Activated T-cell treated with anti-CD3 and anti-CD28 coated beads, Interleukin-2, amount 50 U/mL, for 72 hours (primary cell): ENCODE measurements around the gene GBX1. TPM values are rescaled to one million over a fixed set of nuclear protein-coding genes. Genes with fewer than 3 reads are reported as not detected.
A peak's percentile ranks its signal among the peaks of the same experiment; 100 is the strongest.

ENCODE experiments used
- ATAC-seq, 2 donors: fragments of 150-1000 bp; cut with Tn5 transposase; replicated peaks in 1 of 2; 2 replicates each; pipeline ENCODE4 v1.10.0; 2021; ENCODE audit warnings: moderate library complexity in 2 of 2, mild to moderate bottlenecking in 1 of 2
- DNase-seq, 2 donors: peaks; one replicate each; pipeline ENCODE4 v3.0.0; 2021 to 2022; ENCODE audit warnings: mixed read lengths in 1 of 2
- H3K27ac Mint-ChIP-seq: one replicate; pipeline ENCODE4 v1.8.0; 2022; ENCODE audit warnings: mild to moderate bottlenecking, moderate library complexity, mixed read lengths
- H3K27me3 Mint-ChIP-seq: one replicate; pipeline ENCODE4 v1.8.0; 2022; ENCODE audit warnings: low read depth, mixed read lengths
- H3K36me3 Mint-ChIP-seq, 2 donors: one replicate each; pipeline ENCODE4 v1.8.0; 2022; ENCODE audit warnings: mixed read lengths in 2 of 2, mild to moderate bottlenecking in 1 of 2; ENCODE audit not compliant: insufficient read depth in 2 of 2
- H3K4me1 Mint-ChIP-seq: one replicate; pipeline ENCODE4 v1.8.0; 2022; ENCODE audit warnings: low read depth, mixed read lengths
- H3K4me3 Mint-ChIP-seq, 2 donors: one replicate each; pipeline ENCODE4 v1.8.0; 2022; ENCODE audit warnings: mild to moderate bottlenecking in 2 of 2, mixed read lengths in 2 of 2, moderate library complexity in 2 of 2
- H3K9me3 Mint-ChIP-seq, 2 donors: one replicate each; pipeline ENCODE4 v1.8.0; 2022; ENCODE audit warnings: mixed read lengths in 2 of 2
- total RNA-seq, 2 donors: library from RNA; stranded (reverse); gene quantifications; one replicate each; pipeline ENCODE4 v1.2.3, GENCODE V29; 2022

Gene GBX1
- total RNA-seq: not detected

DNA sequence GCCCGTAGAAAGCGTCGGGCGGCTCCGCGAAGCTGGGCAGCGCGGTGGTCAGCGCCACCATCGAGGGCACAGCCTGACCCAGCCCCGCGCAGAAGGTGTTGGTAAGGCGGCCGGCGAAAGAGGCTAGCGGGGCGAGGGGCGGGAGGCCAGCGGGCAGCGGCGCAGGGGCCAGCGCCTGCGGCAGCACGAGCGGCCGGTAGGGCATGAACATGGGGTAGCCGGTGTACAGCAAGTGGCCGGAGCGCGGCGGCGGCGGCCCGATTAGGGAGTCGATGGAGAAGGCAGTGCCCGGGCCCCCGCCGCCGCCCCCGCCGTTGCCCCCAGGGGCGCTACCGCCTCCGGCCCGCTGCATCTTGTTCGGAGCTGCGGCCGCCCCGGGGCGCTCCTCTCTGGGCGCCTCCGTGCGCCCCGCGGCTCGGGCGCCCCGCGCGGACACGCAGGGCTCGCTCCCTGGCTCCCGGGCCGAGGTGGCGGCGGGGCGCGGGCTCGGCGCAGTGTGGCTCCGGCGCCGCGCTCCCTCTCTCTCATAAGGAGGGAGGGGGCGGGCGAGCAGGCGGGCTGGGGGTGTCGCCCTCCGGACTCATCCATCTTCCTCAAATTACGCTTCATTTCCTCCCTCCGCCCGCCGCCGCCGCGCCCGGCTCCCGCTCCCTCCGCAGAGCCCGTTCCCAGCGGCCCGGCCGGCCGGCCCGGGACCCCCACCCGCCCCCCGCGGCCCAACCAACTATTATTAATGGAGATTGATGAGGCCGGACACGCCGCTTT lies at the start of gene GBX1:
Gene GBX1, minus strand, starts transcription at position 498 of the 765 bp plus-strand sequence. Its CDS starts 146 bp downstream, at position 352.
- Mint-ChIP-seq H3K27ac (no peak within 1 kb of the TSS), H3K4me3 (peak within 1 kb of the TSS; percentile 68 to 80), H3K27me3 (peaks cover 44% of the 10 kb centered on the region), H3K9me3 (no peaks in the 10 kb centered on the region), H3K4me1 (peaks cover 7% of the 10 kb centered on the region), H3K36me3 (no peaks in the 10 kb centered on the region)
- DNase-seq: peak; percentile 24 to 25
- peak; percentile 51 to 65 for ATAC-seq

DNA sequence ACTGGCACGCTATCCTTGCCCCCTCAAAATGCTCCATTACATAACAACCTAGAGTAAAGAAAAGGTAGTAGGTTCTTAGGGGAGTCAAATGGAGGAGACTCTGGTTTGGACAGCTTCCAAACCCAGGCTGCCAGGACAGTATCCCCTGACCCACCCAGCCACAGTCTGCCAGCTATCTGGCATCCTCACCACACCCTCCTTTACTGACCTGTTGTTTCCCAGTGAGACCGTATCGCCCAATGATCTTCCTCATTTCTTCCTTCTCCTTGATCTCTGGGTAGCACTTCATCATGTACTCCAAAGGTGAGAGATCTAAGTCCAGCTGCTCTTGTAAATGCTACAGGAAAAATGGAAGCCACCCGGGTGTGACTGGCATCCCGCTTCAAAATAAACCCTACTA lies 47.9 kb upstream of the GBX1 start:
- Mint-ChIP-seq H3K4me3 (no peak overlapping the region), H3K4me1 (peaks cover 6% of the 10 kb centered on the region), H3K27ac (no peak overlapping the region), H3K36me3 (peaks cover 10 to 31% of the 10 kb centered on the region in 2 donors), H3K27me3 (no peaks in the 10 kb centered on the region), H3K9me3 (no peaks in the 10 kb centered on the region)
- DNase-seq: no peak
- ATAC-seq: no peak

- H3K9me3 Mint-ChIP-seq: no peaks in the 10 kb centered on the region
- no peak for ATAC-seq
- no peak overlapping the region for H3K27ac Mint-ChIP-seq
- H3K27me3 Mint-ChIP-seq: no peaks in the 10 kb centered on the region
- no peak for DNase-seq
- no peak overlapping the region for H3K4me3 Mint-ChIP-seq
- peaks cover 2% of the 10 kb centered on the region for H3K4me1 Mint-ChIP-seq
- H3K36me3 Mint-ChIP-seq: peaks cover 8 to 24% of the 10 kb centered on the region in 2 donors
Measured at GRCh38 chr7:151213826-151214225, 46.3 kb upstream of the GBX1 start.

DNA sequence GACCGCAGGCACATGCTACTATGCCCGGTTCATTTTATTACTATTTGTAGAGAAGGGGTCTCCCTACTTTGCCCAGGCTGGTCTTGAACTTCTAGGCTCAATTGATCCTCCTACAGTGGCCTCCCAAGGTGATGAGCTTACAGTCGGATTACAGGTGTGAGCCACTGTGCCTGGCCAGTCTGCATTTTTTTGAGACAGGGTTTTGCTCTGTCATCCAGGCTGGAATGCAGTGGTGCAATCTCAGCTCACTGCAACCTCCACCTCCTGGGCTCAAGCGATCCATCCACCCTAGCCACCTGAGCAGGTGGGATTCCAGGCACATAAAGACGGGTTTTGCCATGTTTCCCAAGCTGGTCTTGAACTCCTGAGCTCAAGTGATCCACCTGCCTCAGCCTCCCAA lies 45.1 kb upstream of the GBX1 start:
- Mint-ChIP-seq H3K4me3 (no peak overlapping the region), H3K27me3 (no peaks in the 10 kb centered on the region), H3K27ac (no peak overlapping the region), H3K9me3 (no peaks in the 10 kb centered on the region), H3K36me3 (peaks cover 1 to 12% of the 10 kb centered on the region in 2 donors), H3K4me1 (peaks cover 8% of the 10 kb centered on the region)
- ATAC-seq (no peak), DNase-seq (no peak)

GRCh38 chr7:151211155-151211772 lies 43.8 kb upstream of the GBX1 start:
- Mint-ChIP-seq H3K9me3 (no peaks in the 10 kb centered on the region), H3K27ac (no peak overlapping the region), H3K27me3 (no peaks in the 10 kb centered on the region), H3K4me3 (no peak overlapping the region), H3K4me1 (peaks cover 19% of the 10 kb centered on the region), H3K36me3 (peaks cover 1 to 11% of the 10 kb centered on the region in 2 donors)
- DNase-seq (no peak), ATAC-seq (no peak)

DNA sequence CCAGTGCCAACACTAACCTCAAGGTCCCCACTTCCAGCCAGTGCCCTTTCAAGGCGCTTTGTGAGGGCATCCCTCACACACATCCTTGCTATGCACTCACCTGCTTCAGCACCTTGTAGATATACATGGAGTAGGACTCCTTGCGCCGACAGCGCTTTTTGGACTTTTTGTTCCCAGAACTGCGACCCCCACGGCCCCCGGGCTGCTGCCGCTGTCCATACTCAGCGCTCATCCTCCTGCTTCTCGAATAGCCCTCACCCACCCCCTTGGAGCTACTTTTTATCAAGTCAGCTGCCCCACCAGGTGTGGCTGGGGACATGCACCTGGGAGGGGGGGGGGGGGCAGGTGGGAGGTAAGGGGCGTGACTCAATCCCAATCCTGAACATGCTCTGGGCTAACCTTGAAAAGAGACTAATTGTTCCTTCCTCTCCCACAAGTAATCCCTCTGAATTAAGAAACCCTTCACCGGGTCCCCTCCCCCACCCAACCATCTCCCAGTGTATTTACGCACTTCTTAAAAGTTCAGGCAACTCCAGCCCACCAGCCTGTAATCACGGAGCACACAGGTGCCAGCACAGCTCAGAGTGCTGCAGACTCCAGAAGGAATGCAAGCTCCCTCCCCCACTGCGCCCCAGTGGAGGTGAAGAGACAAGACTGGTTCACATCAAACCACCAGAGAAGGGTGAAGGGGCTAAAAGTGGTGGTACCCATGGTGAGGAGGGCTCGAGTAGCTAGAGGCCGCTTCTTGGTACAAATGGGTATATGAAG lies 42.8 kb upstream of the GBX1 start, which contains the start of gene H2BK1:
Gene H2BK1, minus strand, starts transcription at position 402 of the 768 bp plus-strand sequence. Its CDS starts 170 bp downstream, at position 232.
- peaks cover 1 to 5% of the 10 kb centered on the region in 2 donors for H3K36me3 Mint-ChIP-seq
- DNase-seq (no peak), ATAC-seq (no peak)
- H3K4me3 Mint-ChIP-seq: no peak within 1 kb of the TSS
- H3K9me3 Mint-ChIP-seq: no peaks in the 10 kb centered on the region
- peaks cover 19% of the 10 kb centered on the region for H3K4me1 Mint-ChIP-seq
- peaks cover 7% of the 10 kb centered on the region for H3K27me3 Mint-ChIP-seq
- H3K27ac Mint-ChIP-seq: no peak within 1 kb of the TSS

GRCh38 chr7:151209588-151209987 lies 42.1 kb upstream of the GBX1 start:
- H3K36me3 Mint-ChIP-seq: peaks cover 0 to 1% of the 10 kb centered on the region in 2 donors
- H3K27ac Mint-ChIP-seq: no peak overlapping the region
- peaks cover 14% of the 10 kb centered on the region for H3K27me3 Mint-ChIP-seq
- peaks cover 19% of the 10 kb centered on the region for H3K4me1 Mint-ChIP-seq
- no peak overlapping the region for H3K4me3 Mint-ChIP-seq
- ATAC-seq: no peak
- H3K9me3 Mint-ChIP-seq: no peaks in the 10 kb centered on the region
- no peak for DNase-seq

GRCh38 chr7:151208253-151208862 lies 40.9 kb upstream of the GBX1 start:
- ATAC-seq (no peak), DNase-seq (no peak)
- Mint-ChIP-seq H3K27ac (no peak overlapping the region), H3K4me1 (peaks cover 19% of the 10 kb centered on the region), H3K27me3 (peaks cover 15% of the 10 kb centered on the region), H3K4me3 (no peak overlapping the region), H3K9me3 (no peaks in the 10 kb centered on the region), H3K36me3 (peaks cover 0 to 1% of the 10 kb centered on the region in 2 donors)

DNA sequence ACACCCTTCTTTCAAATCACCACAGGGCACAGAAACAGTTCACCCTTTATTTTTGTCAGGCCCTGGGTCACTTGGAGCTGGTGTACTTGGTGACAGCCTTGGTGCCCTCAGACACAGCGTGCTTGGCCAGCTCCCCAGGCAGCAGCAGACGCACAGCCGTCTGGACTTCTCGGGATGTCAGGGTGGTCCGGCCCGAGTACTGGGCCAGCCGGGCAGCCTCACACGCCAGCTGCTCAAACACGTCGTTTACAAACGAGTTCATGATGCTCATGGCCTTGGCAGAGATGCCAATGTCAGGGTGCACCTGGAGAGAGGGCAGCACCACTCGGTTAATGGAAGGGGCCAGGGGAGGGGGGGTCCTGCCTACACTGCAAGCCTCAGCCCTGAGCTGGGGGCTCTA lies 40.3 kb upstream of the GBX1 start:
- no peaks in the 10 kb centered on the region for H3K36me3 Mint-ChIP-seq
- ATAC-seq: peak in 1 of 2 donors; percentile 7
- no peak overlapping the region for H3K27ac Mint-ChIP-seq
- peaks cover 15% of the 10 kb centered on the region for H3K27me3 Mint-ChIP-seq
- H3K4me3 Mint-ChIP-seq: no peak overlapping the region
- H3K9me3 Mint-ChIP-seq: no peaks in the 10 kb centered on the region
- H3K4me1 Mint-ChIP-seq: peaks cover 19% of the 10 kb centered on the region
- DNase-seq: no peak

DNA sequence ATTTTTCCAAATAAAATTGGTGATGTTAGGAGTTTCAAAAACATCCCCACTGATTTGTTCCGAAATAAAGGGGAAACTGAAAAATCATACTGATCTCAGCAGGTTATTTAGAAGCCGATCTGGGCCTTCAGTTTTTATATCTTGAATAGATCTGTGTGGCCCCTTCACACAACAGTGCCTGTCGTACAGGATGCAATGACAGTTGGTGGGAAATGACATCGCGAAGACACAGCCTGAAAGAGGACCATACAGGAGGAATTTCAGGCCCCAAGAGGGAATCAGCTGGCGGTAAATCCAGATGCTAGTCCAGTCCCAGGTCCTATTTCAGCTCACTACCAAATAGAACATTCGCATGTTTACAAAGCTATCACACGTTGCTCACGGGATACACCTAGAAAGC lies 39.8 kb upstream of the GBX1 start:
- Mint-ChIP-seq H3K27ac (no peak overlapping the region), H3K4me1 (peaks cover 19% of the 10 kb centered on the region), H3K36me3 (no peaks in the 10 kb centered on the region), H3K9me3 (no peaks in the 10 kb centered on the region), H3K4me3 (no peak overlapping the region), H3K27me3 (peaks cover 15% of the 10 kb centered on the region)
- ATAC-seq: peak in 1 of 2 donors; percentile 35
- no peak for DNase-seq

DNA sequence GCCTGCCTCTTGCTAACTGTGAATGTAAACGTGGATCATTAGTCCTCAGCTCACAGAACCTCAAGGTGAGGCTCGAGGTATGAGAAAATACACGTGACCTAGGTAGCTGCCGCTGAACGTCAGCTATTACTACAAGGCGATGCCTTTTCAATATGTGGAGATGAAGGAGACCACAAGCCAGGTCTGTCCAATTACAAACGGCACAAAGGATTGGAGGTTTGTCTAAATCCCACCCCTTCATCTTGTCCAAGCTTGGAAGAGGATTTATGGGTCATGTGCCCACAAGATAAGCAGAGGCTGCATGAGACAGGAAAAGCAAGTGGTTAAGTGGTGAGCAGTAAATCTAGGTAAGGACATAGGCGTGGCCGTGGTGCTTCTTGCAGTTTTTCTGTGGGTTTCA lies 39.4 kb upstream of the GBX1 start:
- Mint-ChIP-seq H3K4me3 (no peak overlapping the region), H3K27me3 (peaks cover 15% of the 10 kb centered on the region), H3K36me3 (no peaks in the 10 kb centered on the region), H3K9me3 (no peaks in the 10 kb centered on the region), H3K4me1 (peaks cover 19% of the 10 kb centered on the region), H3K27ac (no peak overlapping the region)
- DNase-seq (no peak), ATAC-seq (peak in 1 of 2 donors; percentile 39)

- no peaks in the 10 kb centered on the region for H3K9me3 Mint-ChIP-seq
- DNase-seq (no peak), ATAC-seq (no peak)
- H3K4me1 Mint-ChIP-seq: peaks cover 19% of the 10 kb centered on the region
- no peak overlapping the region for H3K4me3 Mint-ChIP-seq
- H3K36me3 Mint-ChIP-seq: no peaks in the 10 kb centered on the region
- H3K27ac Mint-ChIP-seq: peak overlapping the region; percentile 0
- peaks cover 15% of the 10 kb centered on the region for H3K27me3 Mint-ChIP-seq
Measured at GRCh38 chr7:151205730-151206129, 38.2 kb upstream of the GBX1 start.
